HG03196 (cell line): ENCODE results near the gene ELMO1.

Source experiments
- ATAC-seq: cut with Tn5 transposase; IDR thresholded peaks from one replicate; pipeline ENCODE4 v1.9.1; 2021; ENCODE audit not compliant: unreplicated experiment

Gene ELMO1

GRCh38 chr7:37448636-37449361 is at the start of gene ELMO1:
Gene ELMO1, minus strand, starts transcription at chr7:37448864. Its CDS starts 106,174 bp downstream, at chr7:37342690.
- ATAC-seq, result peak; percentile 94

GRCh38 chr7:37497576-37497975 is 48.9 kb upstream of the ELMO1 start:
- no peak for ATAC-seq

GRCh38 chr7:37495574-37496184 is 47.0 kb upstream of the ELMO1 start:
- peak; percentile 47 for ATAC-seq

- ATAC-seq, result no peak
Observed at GRCh38 chr7:37494926-37495325, 46.3 kb upstream of the ELMO1 start.

- ATAC-seq, result no peak
Observed at GRCh38 chr7:37493810-37494209, 45.1 kb upstream of the ELMO1 start.

- ATAC-seq, result no peak
Observed at GRCh38 chr7:37493123-37493522, 44.5 kb upstream of the ELMO1 start.

- no peak for ATAC-seq
Observed at GRCh38 chr7:37491919-37492694, 43.4 kb upstream of the ELMO1 start.

GRCh38 chr7:37489703-37490102 is 41.0 kb upstream of the ELMO1 start:
- ATAC-seq, result no peak

- ATAC-seq, result no peak
Observed at GRCh38 chr7:37488163-37488764, 39.6 kb upstream of the ELMO1 start.

- ATAC-seq, result no peak
Observed at GRCh38 chr7:37484426-37485073, 35.9 kb upstream of the ELMO1 start.

- ATAC-seq, result no peak
Observed at GRCh38 chr7:37483627-37484026, 35.0 kb upstream of the ELMO1 start.

GRCh38 chr7:37482953-37483352 is 34.3 kb upstream of the ELMO1 start:
- ATAC-seq, result no peak

- ATAC-seq, result no peak
Observed at GRCh38 chr7:37482505-37482904, 33.8 kb upstream of the ELMO1 start.

- no peak for ATAC-seq
Observed at GRCh38 chr7:37481722-37482288, 33.1 kb upstream of the ELMO1 start.

- no peak for ATAC-seq
Observed at GRCh38 chr7:37481154-37481553, 32.5 kb upstream of the ELMO1 start.

- ATAC-seq, result no peak
Observed at GRCh38 chr7:37480041-37481031, 31.7 kb upstream of the ELMO1 start.

GRCh38 chr7:37476881-37477450 is 28.3 kb upstream of the ELMO1 start:
- ATAC-seq, result no peak

- no peak for ATAC-seq
Observed at GRCh38 chr7:37476428-37476827, 27.8 kb upstream of the ELMO1 start.

- ATAC-seq, result no peak
Observed at GRCh38 chr7:37475646-37476045, 27.0 kb upstream of the ELMO1 start.
